ENCODE results near the gene LCK.

Gene LCK

DNA sequence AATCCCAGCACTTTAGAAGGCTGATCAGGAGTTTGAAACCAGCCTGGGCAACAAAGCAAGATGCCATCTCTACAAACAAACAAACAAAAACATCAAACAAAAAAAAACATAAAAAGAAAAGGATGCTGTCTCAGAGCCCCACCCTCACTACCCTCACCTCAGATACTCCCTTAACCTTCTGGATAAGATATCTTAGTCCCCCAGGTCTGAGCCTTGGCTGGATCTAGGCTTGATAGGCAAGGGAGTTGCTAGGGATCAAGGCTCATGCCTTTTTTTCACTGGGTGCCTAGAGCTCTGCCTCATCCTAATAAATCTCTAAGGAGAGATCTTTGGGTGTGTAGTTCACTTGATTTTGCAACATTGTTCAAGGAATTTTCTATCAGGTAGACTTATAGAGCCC lies 48.3 kb downstream of the LCK start:
- TF ChIP-seq, protein P1, sequence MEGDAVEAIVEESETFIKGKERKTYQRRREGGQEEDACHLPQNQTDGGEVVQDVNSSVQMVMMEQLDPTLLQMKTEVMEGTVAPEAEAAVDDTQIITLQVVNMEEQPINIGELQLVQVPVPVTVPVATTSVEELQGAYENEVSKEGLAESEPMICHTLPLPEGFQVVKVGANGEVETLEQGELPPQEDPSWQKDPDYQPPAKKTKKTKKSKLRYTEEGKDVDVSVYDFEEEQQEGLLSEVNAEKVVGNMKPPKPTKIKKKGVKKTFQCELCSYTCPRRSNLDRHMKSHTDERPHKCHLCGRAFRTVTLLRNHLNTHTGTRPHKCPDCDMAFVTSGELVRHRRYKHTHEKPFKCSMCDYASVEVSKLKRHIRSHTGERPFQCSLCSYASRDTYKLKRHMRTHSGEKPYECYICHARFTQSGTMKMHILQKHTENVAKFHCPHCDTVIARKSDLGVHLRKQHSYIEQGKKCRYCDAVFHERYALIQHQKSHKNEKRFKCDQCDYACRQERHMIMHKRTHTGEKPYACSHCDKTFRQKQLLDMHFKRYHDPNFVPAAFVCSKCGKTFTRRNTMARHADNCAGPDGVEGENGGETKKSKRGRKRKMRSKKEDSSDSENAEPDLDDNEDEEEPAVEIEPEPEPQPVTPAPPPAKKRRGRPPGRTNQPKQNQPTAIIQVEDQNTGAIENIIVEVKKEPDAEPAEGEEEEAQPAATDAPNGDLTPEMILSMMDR (IDR thresholded peaks at IDR 0.05; ENCODE audit: low read length): no peak
- TF ChIP-seq EZH2phosphoT487 (IDR thresholded peaks at IDR 0.05; ENCODE audit: low read length): no peak
- Histone ChIP-seq H4K20me1 (ENCODE audit: insufficient read depth, low read length) (no peaks in the 10 kb centered on the region), H3K4me1 (ENCODE audit: low read length) (no peaks in the 10 kb centered on the region), H3K9me3 (replicated peaks; ENCODE audit: insufficient read depth, low read length) (no peaks in the 10 kb centered on the region), H3F3A (ENCODE audit: insufficient read depth, low read length) (no peaks in the 10 kb centered on the region), H3K9ac (ENCODE audit: low read length) (no peak overlapping the region), H3K27me3 (replicated peaks; ENCODE audit: insufficient read depth, low read length) (no peaks in the 10 kb centered on the region), H2AFZ (ENCODE audit: low read length) (no peak overlapping the region), H3K27ac (ENCODE audit: low read length) (no peak overlapping the region), H3K36me3 (replicated peaks; ENCODE audit: insufficient read depth, low read length) (peaks cover 15% of the 10 kb centered on the region; the same call in 1 of the 2 replicates), H3K4me3 (ENCODE audit: low read length) (no peak overlapping the region), H3K9me2 (replicated peaks; ENCODE audit: insufficient read depth, low read length) (no peaks in the 10 kb centered on the region), H3K4me2 (ENCODE audit: low read depth, low read length) (no peak overlapping the region), H3K79me2 (ENCODE audit: low read length) (peaks cover 90% of the 10 kb centered on the region)
- no peak for DNase-seq

DNA sequence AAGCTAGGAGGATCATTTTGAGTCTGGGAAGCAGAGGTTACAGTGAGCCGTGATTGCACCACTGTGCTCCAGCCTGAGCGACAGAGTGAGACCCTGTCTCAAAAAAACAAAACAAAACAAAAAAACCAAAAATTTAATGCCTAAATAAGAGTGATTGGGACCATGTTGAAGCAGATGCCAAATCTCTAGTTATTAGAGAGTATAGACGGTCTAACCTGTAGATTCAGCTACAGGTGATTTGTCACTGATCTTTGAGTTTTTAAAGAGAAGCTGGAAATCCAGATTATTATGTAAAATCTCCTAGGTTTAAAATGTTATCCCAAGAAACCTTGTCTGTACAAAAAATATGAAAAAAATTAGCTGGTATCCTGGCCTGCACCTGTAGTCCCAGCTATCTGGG lies 52.3 kb downstream of the LCK start:
- H3K4me3 ChIP-seq (ENCODE audit: low read length): no peak overlapping the region

DNA sequence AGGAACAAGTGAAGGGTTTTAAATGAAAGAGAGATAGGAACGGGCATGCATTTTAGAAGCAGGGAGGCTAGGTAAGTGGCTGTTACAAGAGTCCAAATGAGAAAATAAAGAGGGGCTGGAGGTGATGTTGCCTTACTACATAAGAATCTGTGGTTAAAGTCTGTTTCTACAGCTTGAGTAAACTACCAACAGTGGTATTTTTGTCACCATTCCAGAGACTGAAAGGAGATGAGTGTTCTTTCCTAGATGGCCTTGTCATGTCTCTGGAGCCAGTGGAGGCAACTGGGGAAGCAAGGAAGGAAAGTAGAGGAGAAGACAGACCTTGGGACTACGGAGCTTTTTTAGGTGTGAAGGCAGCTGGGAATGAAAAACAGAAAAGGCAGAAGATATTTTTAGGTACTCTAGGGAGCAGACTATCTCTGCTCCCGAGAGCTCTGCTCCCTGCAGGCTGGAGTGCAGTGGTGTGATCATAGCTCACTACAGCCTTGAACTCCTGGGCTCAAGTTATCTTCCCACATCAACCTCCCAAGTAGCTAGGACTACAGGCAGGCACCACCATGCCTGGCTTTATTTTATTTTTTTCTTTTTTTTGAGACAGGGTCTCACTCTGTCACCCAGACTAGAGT lies 53.0 kb downstream of the LCK start:
- Histone ChIP-seq H3K9me3 (replicated peaks; ENCODE audit: insufficient read depth, low read length) (no peaks in the 10 kb centered on the region), H3K79me2 (ENCODE audit: low read length) (peaks cover 95% of the 10 kb centered on the region), H3K4me1 (ENCODE audit: low read length) (no peaks in the 10 kb centered on the region), H3K27me3 (replicated peaks; ENCODE audit: insufficient read depth, low read length) (no peaks in the 10 kb centered on the region), H3K36me3 (replicated peaks; ENCODE audit: insufficient read depth, low read length) (peaks cover 20% of the 10 kb centered on the region), H3K4me3 (ENCODE audit: low read length) (no peak overlapping the region), H3K9me2 (replicated peaks; ENCODE audit: insufficient read depth, low read length) (no peaks in the 10 kb centered on the region), H2AFZ (ENCODE audit: low read length) (no peak overlapping the region), H3K9ac (ENCODE audit: low read length) (no peak overlapping the region), H3K4me2 (ENCODE audit: low read depth, low read length) (no peak overlapping the region), H3K27ac (ENCODE audit: low read length) (no peak overlapping the region), H4K20me1 (ENCODE audit: insufficient read depth, low read length) (no peaks in the 10 kb centered on the region), H3F3A (ENCODE audit: insufficient read depth, low read length) (no peaks in the 10 kb centered on the region)
- TF ChIP-seq, protein P1 (IDR thresholded peaks at IDR 0.05; ENCODE audit: low read length): no peak
- TF ChIP-seq EZH2phosphoT487 (IDR thresholded peaks at IDR 0.05; ENCODE audit: low read length) (no peak), EZH2 (optimal IDR thresholded peaks at IDR 0.05; ENCODE audit: low read depth, low read length) (no peak)
- DNase-seq: no peak

More for the DNA sequence above, 52.3 kb downstream of the LCK start:
- Histone ChIP-seq H3K4me2 (ENCODE audit: low read depth, low read length) (no peak overlapping the region), H3K36me3 (replicated peaks; ENCODE audit: insufficient read depth, low read length) (peaks cover 20% of the 10 kb centered on the region), H3K9me3 (replicated peaks; ENCODE audit: insufficient read depth, low read length) (no peaks in the 10 kb centered on the region), H3K9ac (ENCODE audit: low read length) (no peak overlapping the region), H3K27ac (ENCODE audit: low read length) (no peak overlapping the region), H3K9me2 (replicated peaks; ENCODE audit: insufficient read depth, low read length) (no peaks in the 10 kb centered on the region), H3K27me3 (replicated peaks; ENCODE audit: insufficient read depth, low read length) (no peaks in the 10 kb centered on the region), H4K20me1 (ENCODE audit: insufficient read depth, low read length) (no peaks in the 10 kb centered on the region), H3K79me2 (ENCODE audit: low read length) (peaks cover 96% of the 10 kb centered on the region), H3K4me1 (ENCODE audit: low read length) (no peaks in the 10 kb centered on the region), H3F3A (ENCODE audit: insufficient read depth, low read length) (no peaks in the 10 kb centered on the region), H2AFZ (ENCODE audit: low read length) (no peak overlapping the region)
- DNase-seq: no peak
- TF ChIP-seq, protein P1 (IDR thresholded peaks at IDR 0.05; ENCODE audit: low read length): no peak
- TF ChIP-seq EZH2 (optimal IDR thresholded peaks at IDR 0.05; ENCODE audit: low read depth, low read length) (no peak), EZH2phosphoT487 (IDR thresholded peaks at IDR 0.05; ENCODE audit: low read length) (no peak)

Measured in MM.1S (cell line).